Measurements from ENCODE around the gene MYCBP2.
"Not testable (repeated sequence)": the region's sequence is repeated elsewhere in the genome, so short reads cannot be mapped to it uniquely, and the experiment has no call there.

The MYCBP2 gene

DNA sequence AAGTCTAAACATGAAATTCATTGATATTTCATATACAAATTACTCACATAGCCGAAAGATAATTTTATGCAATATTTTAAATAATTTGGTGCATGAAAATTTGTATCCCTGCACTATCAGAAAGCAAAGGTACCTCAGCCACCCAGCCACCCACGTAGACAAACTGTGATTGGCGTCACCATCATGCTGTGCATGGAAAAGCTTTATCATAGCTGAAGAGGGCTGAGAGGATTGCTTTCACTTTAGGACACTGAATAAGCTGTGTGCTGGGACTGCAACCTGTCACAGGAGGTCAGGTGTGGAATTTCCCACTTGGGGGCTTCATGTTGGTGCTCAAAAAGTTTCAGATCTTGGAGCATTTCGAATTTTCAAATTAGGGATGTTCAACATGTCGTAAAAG, 96.3 kb downstream of the MYCBP2 start:
- peaks cover 23% of the 10 kb centered on the region for H3K4me1 Mint-ChIP-seq (ENCODE audit: low read depth)
- no peaks in the 10 kb centered on the region for H3K27me3 Mint-ChIP-seq
- peaks cover 13% of the 10 kb centered on the region for H3K36me3 Mint-ChIP-seq
- peak overlapping the region; percentile 7 for H3K27ac Mint-ChIP-seq
- no peaks in the 10 kb centered on the region for H3K9me3 Mint-ChIP-seq (ENCODE audit: low read depth)
- peak overlapping the region; percentile 17 for H3K4me3 Mint-ChIP-seq

DNA sequence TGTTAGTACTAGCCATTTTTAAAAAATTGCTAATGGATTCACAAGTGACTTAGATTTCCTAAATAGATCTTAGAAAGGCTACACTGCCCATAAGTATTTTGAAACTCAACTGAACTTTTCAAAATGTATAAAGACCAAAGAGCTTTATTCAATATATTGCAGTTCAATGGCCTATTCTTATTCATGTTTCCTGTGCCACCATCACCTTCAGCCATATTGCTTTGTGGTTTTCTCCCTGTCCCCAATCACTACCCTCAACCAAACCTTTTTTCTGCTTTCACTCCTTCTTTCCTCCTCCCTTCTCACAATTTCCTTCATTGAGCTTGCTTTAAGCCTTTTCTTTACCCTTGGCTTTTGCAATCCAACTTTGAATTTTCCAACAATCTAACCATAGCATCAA, 100.9 kb downstream of the MYCBP2 start:
- peaks cover 21% of the 10 kb centered on the region for H3K4me1 Mint-ChIP-seq (ENCODE audit: low read depth)

DNA sequence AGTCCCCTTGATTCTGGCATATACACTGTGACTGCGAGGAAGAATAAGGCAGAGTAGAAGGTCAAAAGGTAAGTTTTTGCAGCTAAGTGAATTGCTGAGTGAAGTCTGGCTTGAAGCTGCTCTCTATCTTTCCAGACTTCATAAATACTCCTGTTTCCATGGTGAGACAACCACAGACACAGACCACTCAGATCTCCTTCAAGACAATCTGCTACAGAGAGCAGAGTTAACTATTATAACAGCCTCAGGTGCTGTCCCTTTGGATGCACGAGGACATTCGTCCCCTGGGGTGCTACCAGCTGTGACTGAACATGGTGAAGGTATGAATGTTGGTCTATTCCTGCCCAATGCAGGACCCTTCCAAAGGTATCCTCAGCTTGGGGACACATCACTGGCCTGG, 104.0 kb downstream of the MYCBP2 start:
- H3K36me3 Mint-ChIP-seq: peaks cover 15% of the 10 kb centered on the region
- no peaks in the 10 kb centered on the region for H3K27me3 Mint-ChIP-seq
- no peaks in the 10 kb centered on the region for H3K9me3 Mint-ChIP-seq (ENCODE audit: low read depth)
- no peak overlapping the region for H3K4me3 Mint-ChIP-seq
- H3K27ac Mint-ChIP-seq: no peak overlapping the region
- H3K4me1 Mint-ChIP-seq (ENCODE audit: low read depth): peaks cover 11% of the 10 kb centered on the region

More for the DNA sequence above, 100.9 kb downstream of the MYCBP2 start:
- no peak overlapping the region for H3K27ac Mint-ChIP-seq
- H3K36me3 Mint-ChIP-seq: peaks cover 15% of the 10 kb centered on the region
- no peak overlapping the region for H3K4me3 Mint-ChIP-seq
- H3K9me3 Mint-ChIP-seq (ENCODE audit: low read depth): no peaks in the 10 kb centered on the region
- H3K27me3 Mint-ChIP-seq: no peaks in the 10 kb centered on the region

DNA sequence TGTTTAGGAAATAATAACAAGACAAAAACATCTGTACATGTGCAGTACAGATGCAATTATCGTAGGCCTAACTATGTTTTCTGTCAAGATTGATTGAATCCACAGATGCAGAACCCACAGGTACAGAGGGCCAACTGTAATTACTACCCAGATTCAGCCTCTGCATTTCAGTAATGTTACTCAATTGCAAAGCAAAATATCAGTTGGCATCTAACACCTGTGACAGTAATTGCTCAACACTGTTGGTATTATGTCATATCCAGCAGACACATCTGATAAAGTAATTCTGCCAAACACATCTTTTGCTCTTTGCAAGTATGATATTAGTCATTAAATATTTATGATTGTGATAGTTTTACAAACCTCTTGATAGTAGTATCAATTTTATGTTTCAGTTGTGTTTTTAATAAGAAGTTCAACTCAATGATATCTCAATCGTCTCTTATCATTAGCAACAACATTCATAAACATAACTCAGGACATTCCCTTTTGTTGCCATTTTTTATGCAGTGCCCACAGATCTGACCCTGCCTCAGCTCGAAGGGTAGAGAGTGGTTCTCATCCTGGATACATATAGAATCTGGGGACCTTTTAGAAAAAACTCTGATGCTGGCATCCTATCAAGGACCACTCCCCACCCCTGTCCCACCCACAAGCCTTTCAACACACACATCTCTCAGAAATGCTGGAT, 104.7 kb downstream of the MYCBP2 start:
- Mint-ChIP-seq H3K36me3 (peaks cover 15% of the 10 kb centered on the region), H3K27me3 (no peaks in the 10 kb centered on the region), H3K27ac (peak overlapping the region; percentile 12), H3K4me1 (ENCODE audit: low read depth) (peaks cover 11% of the 10 kb centered on the region), H3K4me3 (no peak overlapping the region), H3K9me3 (ENCODE audit: low read depth) (no peaks in the 10 kb centered on the region)

DNA sequence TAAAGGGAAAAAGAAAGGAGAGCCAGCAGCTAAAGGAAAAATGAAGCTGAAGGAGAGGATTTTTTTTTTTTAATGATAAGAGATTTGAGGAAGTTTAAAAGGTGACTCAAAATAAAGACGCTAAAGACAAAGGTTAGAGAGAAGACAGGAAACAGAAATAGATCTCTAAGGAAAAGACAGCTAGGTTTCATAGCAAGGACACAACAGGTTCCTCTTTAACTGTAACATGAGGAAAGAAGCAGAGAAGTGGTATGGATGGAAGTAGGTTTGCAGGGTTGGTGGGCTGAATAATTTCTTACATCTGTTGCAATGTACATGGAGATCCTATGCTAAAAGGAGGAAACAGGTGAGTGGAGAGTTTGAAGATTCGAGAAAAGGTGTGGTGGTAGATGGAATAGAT, 107.5 kb downstream of the MYCBP2 start:
- H3K4me1 Mint-ChIP-seq (ENCODE audit: low read depth): peaks cover 5% of the 10 kb centered on the region
- no peaks in the 10 kb centered on the region for H3K27me3 Mint-ChIP-seq
- no peak overlapping the region for H3K4me3 Mint-ChIP-seq
- no peak overlapping the region for H3K27ac Mint-ChIP-seq
- no peaks in the 10 kb centered on the region for H3K9me3 Mint-ChIP-seq (ENCODE audit: low read depth)
- peaks cover 19% of the 10 kb centered on the region for H3K36me3 Mint-ChIP-seq

DNA sequence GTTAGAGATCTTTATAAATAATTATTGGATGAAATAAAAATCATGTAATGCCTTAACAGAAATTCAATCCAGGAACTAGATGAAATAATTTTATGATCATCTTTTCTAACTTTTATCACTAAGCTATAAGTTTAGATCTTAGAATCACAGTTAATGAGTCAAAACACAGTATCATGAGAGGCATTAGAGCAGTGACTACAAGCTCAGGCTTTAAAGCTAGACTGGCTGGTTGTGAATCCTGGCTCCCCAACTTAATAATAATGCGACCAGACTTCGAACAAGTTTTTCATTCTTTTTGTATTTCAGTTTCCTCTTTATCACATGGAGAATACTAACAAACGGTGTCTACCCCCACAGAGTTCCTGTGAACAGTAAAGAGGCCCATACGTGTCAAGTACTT, 108.6 kb downstream of the MYCBP2 start:
- Mint-ChIP-seq H3K27me3 (no peaks in the 10 kb centered on the region), H3K36me3 (peaks cover 18% of the 10 kb centered on the region), H3K27ac (no peak overlapping the region), H3K9me3 (ENCODE audit: low read depth) (no peaks in the 10 kb centered on the region), H3K4me1 (ENCODE audit: low read depth) (peaks cover 4% of the 10 kb centered on the region), H3K4me3 (no peak overlapping the region)

DNA sequence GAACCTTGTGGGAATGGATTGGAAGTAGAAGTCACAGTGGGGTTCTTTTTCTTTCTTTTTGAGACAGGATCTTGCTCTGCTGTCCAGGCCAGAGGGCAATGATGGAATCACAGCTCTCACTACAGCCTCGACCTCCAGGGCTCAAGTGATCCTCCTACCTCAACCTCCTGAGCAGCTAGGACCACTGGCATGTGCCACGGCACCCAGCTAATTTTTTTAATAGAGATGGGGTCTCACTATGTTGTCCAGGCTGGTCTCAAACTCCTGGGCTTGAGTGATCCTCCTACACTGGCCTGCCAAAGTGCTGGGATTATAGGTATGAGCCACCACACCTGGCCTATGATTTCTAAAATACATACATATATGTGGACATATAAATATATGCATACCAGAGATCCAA, 111.4 kb downstream of the MYCBP2 start:
- peak overlapping the region; percentile 30 for H3K27ac Mint-ChIP-seq
- H3K4me1 Mint-ChIP-seq (ENCODE audit: low read depth): no peaks in the 10 kb centered on the region
- peaks cover 16% of the 10 kb centered on the region for H3K36me3 Mint-ChIP-seq

DNA sequence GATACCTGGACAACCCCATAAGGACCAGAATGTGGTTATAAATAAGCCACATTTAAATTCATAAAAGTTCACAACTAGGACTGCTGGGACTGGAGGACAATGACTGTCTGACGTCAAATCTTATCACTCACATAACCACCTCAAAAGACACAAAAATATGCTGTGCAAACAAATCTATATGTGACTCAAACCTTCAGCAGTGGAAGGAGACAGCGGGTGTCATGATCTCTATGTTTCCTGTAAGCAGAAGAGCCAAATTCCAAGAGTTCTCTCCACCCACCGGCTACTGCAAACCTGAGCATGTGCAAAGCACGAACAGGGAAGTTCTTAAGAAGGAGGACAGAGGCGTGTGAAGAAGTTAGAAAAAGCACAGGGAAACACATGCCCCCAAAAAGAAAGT, 113.2 kb downstream of the MYCBP2 start:
- Mint-ChIP-seq H3K4me1 (ENCODE audit: low read depth) (peaks cover 10% of the 10 kb centered on the region), H3K4me3 (no peak overlapping the region), H3K27ac (peak overlapping the region; percentile 22), H3K36me3 (peaks cover 19% of the 10 kb centered on the region), H3K27me3 (no peaks in the 10 kb centered on the region), H3K9me3 (ENCODE audit: low read depth) (no peaks in the 10 kb centered on the region)

More for the DNA sequence above, 111.4 kb downstream of the MYCBP2 start:
- H3K4me3 Mint-ChIP-seq: no peak overlapping the region
- H3K27me3 Mint-ChIP-seq: no peaks in the 10 kb centered on the region
- no peaks in the 10 kb centered on the region for H3K9me3 Mint-ChIP-seq (ENCODE audit: low read depth)

DNA sequence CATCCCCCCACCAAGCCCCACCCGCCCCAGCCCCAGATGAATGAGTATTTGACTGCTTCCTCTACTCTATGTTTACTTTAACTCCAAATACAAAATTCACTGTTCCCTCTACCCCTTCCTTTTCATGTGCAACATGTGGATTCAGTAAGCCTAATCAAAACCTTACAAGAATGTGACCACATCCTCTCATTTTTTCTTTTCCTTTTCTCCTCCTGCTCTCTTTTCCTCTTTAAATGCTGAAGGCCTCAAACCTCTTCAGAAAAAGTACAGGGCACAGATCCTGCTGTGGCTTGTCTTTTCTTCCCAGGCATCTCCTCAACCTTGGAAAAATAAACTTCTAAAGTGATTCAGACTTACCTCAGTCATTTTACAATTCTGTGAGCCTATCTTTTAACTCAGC, 119.0 kb downstream of the MYCBP2 start:
- no peak overlapping the region for H3K4me3 Mint-ChIP-seq
- peaks cover 22% of the 10 kb centered on the region for H3K4me1 Mint-ChIP-seq (ENCODE audit: low read depth)
- peak overlapping the region; percentile 46 for H3K27ac Mint-ChIP-seq
- H3K9me3 Mint-ChIP-seq (ENCODE audit: low read depth): peaks cover 4% of the 10 kb centered on the region
- peaks cover 25% of the 10 kb centered on the region for H3K36me3 Mint-ChIP-seq
- no peaks in the 10 kb centered on the region for H3K27me3 Mint-ChIP-seq

DNA sequence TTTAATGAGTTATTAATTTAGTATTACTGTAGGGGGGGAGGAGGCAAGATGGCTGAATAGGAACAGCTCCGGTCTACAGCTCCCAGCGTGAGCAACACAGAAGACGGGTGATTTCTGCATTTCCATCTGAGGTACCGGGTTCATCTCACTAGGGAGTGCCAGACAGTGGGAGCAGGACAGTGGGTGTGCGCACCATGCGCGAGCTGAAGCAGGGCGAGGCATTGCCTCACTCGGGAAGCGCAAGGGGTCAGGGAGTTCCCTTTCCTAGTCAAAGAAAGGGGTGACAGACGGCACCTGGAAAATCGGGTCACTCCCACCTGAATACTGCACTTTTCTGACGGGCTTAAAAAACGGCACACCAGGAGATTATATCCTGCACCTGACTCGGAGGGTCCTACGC, 127.9 kb downstream of the MYCBP2 start:
- peaks cover 13% of the 10 kb centered on the region for H3K36me3 Mint-ChIP-seq
- not testable (repeated sequence) for H3K27ac Mint-ChIP-seq; H3K27me3 Mint-ChIP-seq; H3K4me3 Mint-ChIP-seq; H3K4me1 Mint-ChIP-seq (ENCODE audit: low read depth); H3K9me3 Mint-ChIP-seq (ENCODE audit: low read depth)

DNA sequence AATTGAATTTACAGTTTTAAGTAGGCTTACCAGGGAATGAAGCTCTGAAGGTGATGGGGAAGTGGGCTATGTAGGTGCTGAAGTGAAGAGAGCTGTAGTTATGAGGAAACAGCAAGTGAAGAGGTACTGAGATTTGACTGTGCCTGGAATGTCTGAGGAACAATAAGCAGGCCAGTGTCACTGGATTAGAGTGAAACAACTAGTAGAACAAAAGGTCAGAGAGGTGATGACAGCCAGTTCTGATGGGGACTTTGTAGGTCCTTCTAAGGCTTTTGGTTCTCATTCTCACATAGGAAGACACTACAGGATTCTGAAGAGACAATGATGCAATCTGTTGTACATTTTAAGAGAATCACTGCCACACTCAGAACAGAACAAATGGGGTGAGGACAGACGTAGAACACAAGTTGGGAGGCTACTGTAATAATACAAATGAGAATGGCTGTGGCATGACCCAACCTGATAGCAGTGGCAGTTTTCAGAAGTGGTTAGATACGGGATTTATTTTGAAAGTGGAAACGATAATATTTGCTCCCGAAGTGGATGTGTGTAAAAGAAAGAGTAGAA, 130.8 kb downstream of the MYCBP2 start:
- H3K27me3 Mint-ChIP-seq: no peaks in the 10 kb centered on the region
- no peak overlapping the region for H3K4me3 Mint-ChIP-seq
- peaks cover 2% of the 10 kb centered on the region for H3K4me1 Mint-ChIP-seq (ENCODE audit: low read depth)
- H3K27ac Mint-ChIP-seq: no peak overlapping the region
- peaks cover 9% of the 10 kb centered on the region for H3K36me3 Mint-ChIP-seq
- no peaks in the 10 kb centered on the region for H3K9me3 Mint-ChIP-seq (ENCODE audit: low read depth)

DNA sequence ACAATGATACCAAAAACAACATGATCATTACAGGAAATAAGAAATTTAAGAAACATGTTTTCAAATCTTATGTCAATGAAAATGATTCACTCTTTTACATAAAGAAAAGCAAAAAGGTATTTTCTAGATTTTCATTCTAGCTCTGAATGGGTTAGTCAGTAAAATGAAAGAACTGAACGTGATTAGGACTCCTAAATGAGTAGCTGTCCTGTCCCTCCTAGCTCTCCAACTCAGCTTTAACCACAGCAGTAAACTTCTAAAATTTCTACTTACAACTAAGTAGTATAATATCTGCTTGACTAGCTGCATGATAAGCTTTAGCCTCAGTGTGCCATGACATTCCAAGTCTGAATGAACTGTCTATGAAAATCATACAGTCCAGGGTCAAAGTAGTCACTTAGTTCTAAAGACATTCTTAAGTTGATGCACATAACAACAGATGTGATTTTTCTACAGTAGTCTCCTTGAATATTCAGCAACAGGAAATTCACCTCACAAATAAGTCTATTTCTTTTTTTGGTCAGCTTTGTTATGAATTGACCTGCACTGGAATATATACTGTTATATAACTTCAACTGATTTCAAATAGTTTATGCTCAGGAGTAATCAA, 136.4 kb downstream of the MYCBP2 start:
- Mint-ChIP-seq H3K4me3 (no peak overlapping the region), H3K36me3 (peaks cover 21% of the 10 kb centered on the region), H3K4me1 (ENCODE audit: low read depth) (peaks cover 10% of the 10 kb centered on the region), H3K27me3 (no peaks in the 10 kb centered on the region), H3K27ac (peak overlapping the region; percentile 46), H3K9me3 (ENCODE audit: low read depth) (no peaks in the 10 kb centered on the region)

DNA sequence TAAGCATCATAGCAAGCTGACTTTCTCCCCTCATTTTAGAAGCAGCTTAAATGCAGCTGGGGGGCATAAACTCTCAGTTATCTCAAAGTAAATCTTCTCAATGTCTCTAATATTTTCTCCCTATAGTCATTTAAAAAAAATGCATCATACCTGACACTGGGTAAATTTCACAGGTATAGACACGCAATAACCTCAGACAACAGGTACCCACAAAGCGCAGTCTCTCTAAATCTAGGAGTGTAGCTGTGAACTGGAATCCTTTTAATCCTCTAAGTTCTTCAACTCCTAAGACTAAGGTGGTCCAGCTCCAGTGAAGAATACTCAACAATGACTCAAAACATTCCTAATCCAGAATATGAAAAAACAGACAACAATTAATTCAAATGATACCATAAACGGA, 141.2 kb downstream of the MYCBP2 start:
- H3K27ac Mint-ChIP-seq: peak overlapping the region; percentile 58
- H3K36me3 Mint-ChIP-seq: peaks cover 27% of the 10 kb centered on the region
- H3K4me1 Mint-ChIP-seq (ENCODE audit: low read depth): peaks cover 16% of the 10 kb centered on the region
- H3K4me3 Mint-ChIP-seq: no peak overlapping the region
- H3K9me3 Mint-ChIP-seq (ENCODE audit: low read depth): no peaks in the 10 kb centered on the region
- no peaks in the 10 kb centered on the region for H3K27me3 Mint-ChIP-seq

DNA sequence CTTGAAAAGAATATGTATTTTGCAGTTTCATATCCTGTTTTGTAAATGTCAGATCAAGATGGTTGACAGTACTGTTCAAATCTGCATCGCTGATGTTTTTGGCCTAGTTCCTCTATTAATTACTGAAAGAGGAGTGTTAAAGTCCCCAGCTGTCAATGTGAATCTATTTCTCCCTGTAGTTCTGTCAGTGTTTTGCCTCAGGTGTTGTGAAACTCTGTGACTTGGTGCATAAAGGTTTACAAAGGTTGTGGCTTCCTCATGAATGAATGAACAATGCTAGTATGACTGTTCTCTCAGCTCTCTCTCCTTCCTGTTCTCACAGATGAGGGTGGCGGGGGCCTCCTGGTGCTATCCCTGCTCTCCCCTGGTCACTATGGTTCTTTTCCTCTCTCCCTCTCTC, 142.4 kb downstream of the MYCBP2 start:
- Mint-ChIP-seq H3K4me3 (no peak overlapping the region), H3K4me1 (ENCODE audit: low read depth) (peaks cover 16% of the 10 kb centered on the region), H3K27me3 (no peaks in the 10 kb centered on the region), H3K36me3 (peaks cover 30% of the 10 kb centered on the region), H3K9me3 (ENCODE audit: low read depth) (no peaks in the 10 kb centered on the region), H3K27ac (peak overlapping the region; percentile 77)

DNA sequence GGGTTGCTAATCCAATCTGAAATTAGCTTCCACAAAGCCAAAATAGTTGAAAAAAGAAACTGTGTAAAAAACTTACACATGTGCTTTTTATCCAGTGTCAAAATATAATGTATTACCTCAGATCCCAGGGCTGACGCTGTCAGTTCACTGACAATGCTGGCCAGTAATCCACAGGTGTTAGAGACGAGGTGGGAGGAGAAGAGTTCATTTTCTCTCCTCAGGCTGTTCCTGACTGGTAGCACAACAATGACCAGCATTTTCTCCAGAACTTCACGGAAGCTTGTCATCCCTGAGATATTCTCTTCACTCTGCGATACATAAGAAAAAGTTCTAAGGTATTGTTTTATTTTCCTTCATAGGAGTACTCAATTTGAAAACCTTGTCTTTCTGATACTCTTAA, 146.9 kb downstream of the MYCBP2 start:
- H3K9me3 Mint-ChIP-seq (ENCODE audit: low read depth): no peaks in the 10 kb centered on the region
- H3K4me1 Mint-ChIP-seq (ENCODE audit: low read depth): peaks cover 7% of the 10 kb centered on the region
- no peaks in the 10 kb centered on the region for H3K27me3 Mint-ChIP-seq
- peaks cover 24% of the 10 kb centered on the region for H3K36me3 Mint-ChIP-seq
- no peak overlapping the region for H3K4me3 Mint-ChIP-seq
- no peak overlapping the region for H3K27ac Mint-ChIP-seq
